ENCODE data around the gene RDH8.

Gene RDH8

GRCh38 chr19:10013316-10013715, at the start of gene RDH8:
Gene RDH8, plus strand, starts transcription at chr19:10013483. Its CDS starts 15 bp downstream, at chr19:10013498.
- DNase-seq (ENCODE audit: low read depth in 2 of 3, low spot score in 2 of 3) = no peak

- DNase-seq (ENCODE audit: low read depth in 2 of 3, low spot score in 2 of 3) = no peak
Observed at GRCh38 chr19:9966024-9966423, 47.3 kb upstream of the RDH8 start.

- DNase-seq (ENCODE audit: low read depth in 2 of 3, low spot score in 2 of 3) = no peak
Observed at GRCh38 chr19:9966448-9966847, 46.8 kb upstream of the RDH8 start.

- no peak for DNase-seq (ENCODE audit: low read depth in 2 of 3, low spot score in 2 of 3)
Observed at GRCh38 chr19:9967326-9967725, 46.0 kb upstream of the RDH8 start.

GRCh38 chr19:9968820-9969687, 44.2 kb upstream of the RDH8 start:
- no peak for DNase-seq (ENCODE audit: low read depth in 2 of 3, low spot score in 2 of 3)

GRCh38 chr19:9969688-9969975, 43.7 kb upstream of the RDH8 start:
- DNase-seq (ENCODE audit: low read depth in 2 of 3, low spot score in 2 of 3) = no peak

GRCh38 chr19:9970481-9970880, 42.8 kb upstream of the RDH8 start:
- no peak for DNase-seq (ENCODE audit: low read depth in 2 of 3, low spot score in 2 of 3)

GRCh38 chr19:9971166-9971897, 42.0 kb upstream of the RDH8 start:
- DNase-seq (ENCODE audit: low read depth in 2 of 3, low spot score in 2 of 3) = no peak

GRCh38 chr19:9972103-9972502, 41.2 kb upstream of the RDH8 start:
- no peak for DNase-seq (ENCODE audit: low read depth in 2 of 3, low spot score in 2 of 3)

GRCh38 chr19:9981406-9982260, 31.6 kb upstream of the RDH8 start:
- no peak for DNase-seq (ENCODE audit: low read depth in 2 of 3, low spot score in 2 of 3)

GRCh38 chr19:9986787-9987281, 26.4 kb upstream of the RDH8 start:
- no peak for DNase-seq (ENCODE audit: low read depth in 2 of 3, low spot score in 2 of 3)

- no peak for DNase-seq (ENCODE audit: low read depth in 2 of 3, low spot score in 2 of 3)
Observed at GRCh38 chr19:9989504-9989903, 23.8 kb upstream of the RDH8 start.

- DNase-seq (ENCODE audit: low read depth in 2 of 3, low spot score in 2 of 3) = no peak
Observed at GRCh38 chr19:9991425-9992191, 21.7 kb upstream of the RDH8 start.

- DNase-seq (ENCODE audit: low read depth in 2 of 3, low spot score in 2 of 3) = no peak
Observed at GRCh38 chr19:9995084-9995483, 18.2 kb upstream of the RDH8 start.

GRCh38 chr19:9995999-9996398, 17.3 kb upstream of the RDH8 start:
- DNase-seq (ENCODE audit: low read depth in 2 of 3, low spot score in 2 of 3) = no peak

- DNase-seq (ENCODE audit: low read depth in 2 of 3, low spot score in 2 of 3) = no peak
Observed at GRCh38 chr19:9996541-9996940, 16.7 kb upstream of the RDH8 start.

- peak in 2 of 3 experiments; percentile 32 to 48 for DNase-seq (ENCODE audit: low read depth in 2 of 3, low spot score in 2 of 3)
Observed at GRCh38 chr19:10000171-10000826, 13.0 kb upstream of the RDH8 start.

- DNase-seq (ENCODE audit: low read depth in 2 of 3, low spot score in 2 of 3) = no peak
Observed at GRCh38 chr19:10001899-10002298, 11.4 kb upstream of the RDH8 start.

- DNase-seq (ENCODE audit: low read depth in 2 of 3, low spot score in 2 of 3) = no peak
Observed at GRCh38 chr19:10003271-10003670, 10.0 kb upstream of the RDH8 start.

- DNase-seq (ENCODE audit: low read depth in 2 of 3, low spot score in 2 of 3) = no peak
Observed at GRCh38 chr19:10004617-10005016, 8.7 kb upstream of the RDH8 start.
